ENCODE results near the gene HS3ST6. TPM values are rescaled to one million over a fixed set of nuclear protein-coding genes. Genes with fewer than 3 reads are reported as not detected.

HS3ST6 gene
- total and polyA plus RNA-seq, 9 of the 15 experiments (the other 6 are each of a cell fraction or from before 2014, with no cell fraction given), result not detected

DNA sequence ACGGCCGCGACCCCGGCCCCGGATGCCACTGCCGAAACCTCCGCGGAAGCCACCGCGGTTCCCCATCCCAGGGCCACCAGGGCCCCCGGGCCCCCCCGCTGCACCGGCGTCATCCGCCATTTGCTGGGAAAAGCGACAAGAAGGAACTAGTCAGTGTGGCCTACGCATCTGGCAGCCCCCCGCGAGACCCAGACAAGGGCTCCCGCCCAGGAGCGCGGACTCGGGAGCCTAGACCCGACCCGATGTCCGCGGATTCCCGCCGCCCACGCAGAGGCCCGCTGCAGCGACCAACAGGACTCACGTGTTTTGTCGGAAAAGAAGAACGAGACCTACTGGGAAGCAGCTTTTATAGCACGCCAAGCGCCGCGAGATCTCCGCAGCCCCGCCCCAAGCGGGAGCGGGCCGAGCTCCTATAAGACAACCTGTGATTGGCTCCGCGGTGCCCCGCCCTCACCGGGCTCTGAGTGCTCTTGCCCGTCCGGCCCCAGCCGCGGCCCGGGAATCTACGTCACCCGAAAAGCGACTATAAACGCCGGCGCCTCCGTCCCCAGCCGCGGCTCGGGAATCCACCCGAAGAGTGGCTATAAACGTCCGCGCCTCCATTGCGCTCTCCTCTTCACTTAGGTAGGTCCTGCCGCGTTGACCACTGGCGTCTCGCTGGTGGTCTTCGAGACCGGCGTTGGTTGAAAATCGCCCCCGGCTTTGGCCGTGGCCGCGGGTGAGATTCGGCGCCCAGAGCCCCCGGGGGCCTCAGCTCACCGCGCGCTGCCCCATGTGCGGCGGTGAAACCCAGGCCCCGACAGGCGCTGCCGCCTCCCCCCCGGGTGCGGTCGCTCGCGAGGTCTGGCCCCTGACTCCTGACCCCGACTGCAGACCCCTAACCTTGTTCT, 46.5 kb upstream of the HS3ST6 start, which contains the start of gene RPS2 (continued):
- TF ChIP-seq TRIM28 (IDR thresholded peaks at IDR 0.05) (no peak), ZBTB33 (CRISPR knock-in tag; IDR thresholded peaks at IDR 0.05) (0 out of 2 replicates have a peak, but pooled peaks have one; percentile 11), HDAC6 (IDR thresholded peaks at IDR 0.05; ENCODE audit: low read depth, low read length) (0 out of 2 replicates have a peak, but pooled peaks have one; percentile 81), ELF2 (CRISPR knock-in tag; IDR thresholded peaks at IDR 0.05) (peak; percentile 27; the same call in 1 of the 2 replicates), ZNF449 (CRISPR knock-in tag; IDR thresholded peaks at IDR 0.05) (no peak), ZFPM2 (CRISPR knock-in tag; IDR thresholded peaks at IDR 0.05) (0 out of 2 replicates have a peak, but pooled peaks have one; percentile 34), MGA (IDR thresholded peaks at IDR 0.05) (peak; percentile 58)
- TF ChIP-seq, protein P1, sequence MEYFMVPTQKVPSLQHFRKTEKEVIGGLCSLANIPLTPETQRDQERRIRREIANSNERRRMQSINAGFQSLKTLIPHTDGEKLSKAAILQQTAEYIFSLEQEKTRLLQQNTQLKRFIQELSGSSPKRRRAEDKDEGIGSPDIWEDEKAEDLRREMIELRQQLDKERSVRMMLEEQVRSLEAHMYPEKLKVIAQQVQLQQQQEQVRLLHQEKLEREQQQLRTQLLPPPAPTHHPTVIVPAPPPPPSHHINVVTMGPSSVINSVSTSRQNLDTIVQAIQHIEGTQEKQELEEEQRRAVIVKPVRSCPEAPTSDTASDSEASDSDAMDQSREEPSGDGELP (CRISPR knock-in tag; IDR thresholded peaks at IDR 0.05; ENCODE audit: borderline replicate concordance), result peak; percentile 63
